A549 (cell line): ENCODE results near the gene CFAP100. TPM values are rescaled to one million over a fixed set of nuclear protein-coding genes. Genes with fewer than 3 reads are reported as not detected.

ENCODE experiments used
- ATAC-seq, 2 experiments: fragments of 200-7000 bp in 1 of 2; fragments of >200 bp in 1 of 2; cut with Nextera tagmentation in 1 of 2; cut with Tn5 transposase in 1 of 2; 3 replicates each; pipeline versions ENCODE4 v1.8.0 to v1.9.1; 2018 to 2020; ENCODE audit warnings: mild to moderate bottlenecking in 1 of 2, moderate library complexity in 1 of 2
- CTCF ChIA-PET: fragments of 300-600 bp; sonication (Branson Sonifier 250); formaldehyde crosslinking; extraction: SDS; loops from one replicate; lab custom pipeline; 2021; ENCODE audit warnings: antibody characterized with exemption, inconsistent platforms; lab: Yijun Ruan, JAX
- POLR2A ChIA-PET: fragments of 350-600 bp; formaldehyde crosslinking; extraction: SDS; loops from one replicate; lab custom pipeline; 2021; ENCODE audit warnings: antibody characterized with exemption, inconsistent platforms; lab: Yijun Ruan, JAX
- DNase-seq, 2 experiments: peaks; one replicate each; pipeline versions ENCODE4 v3.0.0 to v3.0.0-alpha.2; 2011 to 2016; ENCODE audit warnings: low read depth in 1 of 2, low spot score in 1 of 2
- FAIRE-seq: peaks from 2 replicates; lab custom pipeline; 2011; peaks lifted over from hg19 to GRCh38; lab: Jason Lieb, UNC
- H3K27ac ChIP-seq, 2 experiments: fragments of >200 bp; sonication (Bioruptor Twin); formaldehyde crosslinking; 3 replicates each; pipeline ENCODE4 v1.5.1; 2016 to 2017
- H3K4me1 ChIP-seq: fragments of >200 bp; sonication (Bioruptor Twin); formaldehyde crosslinking; 3 replicates; pipeline ENCODE4 v1.6.1; 2016
- H3K4me2 ChIP-seq: fragments of >200 bp; sonication (Bioruptor Twin); formaldehyde crosslinking; 3 replicates; pipeline ENCODE4 v1.6.1; 2016
- H3K4me3 ChIP-seq: fragments of >200 bp; sonication (Bioruptor Twin); formaldehyde crosslinking; 3 replicates; pipeline ENCODE4 v1.5.1; 2016
- H3K9me3 ChIP-seq: fragments of >200 bp; sonication (Bioruptor Twin); formaldehyde crosslinking; 3 replicates; pipeline ENCODE4 v1.6.1; 2016
- ATOH8 ChIP-seq: fragments of 250-450 bp; sonication (Bioruptor Pico); IDR thresholded peaks from 2 replicates; pipeline ENCODE4 v1.5.0; 2020; ENCODE audit warnings: low read depth, mild to moderate bottlenecking, moderate library complexity
- CBX2 ChIP-seq: fragments of 200-600 bp; sonication (generic); IDR thresholded peaks from 2 replicates; pipeline ENCODE4 v1.6.1; 2016; ENCODE audit warnings: low read depth, mild to moderate bottlenecking, borderline replicate concordance
- CBX8 ChIP-seq: fragments of 200-600 bp; sonication (generic); IDR thresholded peaks from 2 replicates; pipeline ENCODE4 v1.6.1; 2016
- CEBPB ChIP-seq, 2 experiments: fragments of >200 bp in 1 of 2; sonication (Bioruptor Twin) in 1 of 2; formaldehyde crosslinking in 1 of 2; IDR thresholded peaks; 2 replicates each; pipeline ENCODE4 v1.6.1; 2012 to 2016
- CHD2 ChIP-seq: fragments of 150-350 bp; IDR thresholded peaks from 2 replicates; pipeline ENCODE4 v1.6.1; 2014; ENCODE audit warnings: low read length; ENCODE audit not compliant: partially characterized antibody
- ESRRA ChIP-seq: fragments of 150-350 bp; IDR thresholded peaks from 2 replicates; pipeline ENCODE4 v1.6.1; 2014; ENCODE audit warnings: mild to moderate bottlenecking, low read length, borderline replicate concordance
- FOSB ChIP-seq: fragments of 250-450 bp; sonication (Bioruptor Pico); IDR thresholded peaks from 2 replicates; pipeline ENCODE4 v1.5.0; 2020; ENCODE audit warnings: mild to moderate bottlenecking, moderate library complexity
- GATA3 ChIP-seq: IDR thresholded peaks from 2 replicates; pipeline ENCODE4 v1.6.1; 2012; ENCODE audit warnings: borderline replicate concordance
- HDAC2 ChIP-seq: fragments of 200-600 bp; sonication (generic); IDR thresholded peaks from 2 replicates; pipeline ENCODE4 v1.6.1; 2016
- HEYL ChIP-seq: fragments of 250-450 bp; sonication (Bioruptor Pico); IDR thresholded peaks from 2 replicates; pipeline ENCODE4 v1.8.0; 2021; ENCODE audit warnings: mild to moderate bottlenecking, moderate library complexity
- JUN ChIP-seq, 2 experiments: fragments of >200 bp; sonication (Bioruptor Twin); formaldehyde crosslinking; IDR thresholded peaks; 2 replicates in 1 of 2; 3 replicates in 1 of 2; pipeline ENCODE4 v1.6.1; 2016 to 2017
- NPAS2 ChIP-seq: fragments of 250-450 bp; sonication (Bioruptor Pico); IDR thresholded peaks from 2 replicates; pipeline ENCODE4 v1.8.0; 2022; ENCODE audit warnings: mild to moderate bottlenecking, moderate library complexity, borderline replicate concordance
- POLR2A ChIP-seq: IDR thresholded peaks from 2 replicates; pipeline ENCODE4 v1.6.1; 2012; ENCODE audit warnings: mild to moderate bottlenecking, low read length
- POLR2AphosphoS2 ChIP-seq: conservative IDR thresholded peaks from 2 replicates; pipeline ENCODE4 v1.6.1; 2012; ENCODE audit warnings: low read length, improper control_type of control experiment, inconsistent platforms
- RAD21 ChIP-seq, 2 experiments: fragments of >200 bp in 1 of 2; sonication (Bioruptor Twin) in 1 of 2; formaldehyde crosslinking in 1 of 2; IDR thresholded peaks in 1 of 2; conservative IDR thresholded peaks in 1 of 2; 2 replicates in 1 of 2; 3 replicates in 1 of 2; pipeline ENCODE4 v1.6.1; 2012 to 2018; ENCODE audit warnings: inconsistent platforms in 1 of 2
- RARB ChIP-seq: fragments of 250-450 bp; sonication (Bioruptor Pico); IDR thresholded peaks from 2 replicates; pipeline ENCODE4 v1.8.0; 2021; ENCODE audit warnings: mild to moderate bottlenecking, moderate library complexity
- SREBF2 ChIP-seq: fragments of 450-650 bp; IDR thresholded peaks from 2 replicates; pipeline ENCODE4 v1.6.1; 2014; ENCODE audit warnings: mild to moderate bottlenecking, moderate library complexity
- TP53 ChIP-seq: fragments of 250-450 bp; sonication (Bioruptor Pico); IDR thresholded peaks from 2 replicates; pipeline ENCODE4 v1.5.0; 2021; ENCODE audit warnings: mild to moderate bottlenecking, moderate library complexity
- ZSCAN20 ChIP-seq: fragments of 250-450 bp; sonication (Bioruptor Pico); IDR thresholded peaks from 2 replicates; pipeline ENCODE4 v1.8.0; 2022; ENCODE audit warnings: mild to moderate bottlenecking, moderate library complexity
- WGBS: methylation state at CpG from one replicate; pipeline ENCODE4 v1.1.6; 2017; ENCODE audit errors: missing lambda C conversion rate; 5-methylcytosine and 5-hydroxymethylcytosine counted together
- polyA plus RNA-seq, 4 experiments: library from polyadenylated mRNA; depleted of rRNA in 3 of 4; stranded (reverse); fragments of >200 nt; fragmentation: RNase III in 1 of 4; extraction: RNeasy Plus Mini Kit Qiagen cat#74134 plus additional on column Dnase treatment in 1 of 4; gene quantifications; 2 replicates in 3 of 4; 3 replicates in 1 of 4; pipeline ENCODE4 v1.2.3, GENCODE V29; 2011 to 2017
- TF ChIP-seq, protein P1 (sequence below): IDR thresholded peaks from 2 replicates; pipeline ENCODE4 v1.6.1; 2012
- TF ChIP-seq, protein P2 (sequence below): fragments of 450-650 bp; IDR thresholded peaks from 2 replicates; pipeline ENCODE4 v1.6.1; 2014; ENCODE audit warnings: antibody characterized with exemption
- TF ChIP-seq, protein P3 (sequence below): fragments of >200 bp; sonication (Bioruptor Twin); formaldehyde crosslinking; IDR thresholded peaks from 3 replicates; pipeline ENCODE4 v1.6.1; 2016
- TF ChIP-seq, protein P4 (sequence below): IDR thresholded peaks from 2 replicates; pipeline ENCODE4 v1.6.1; 2012
- TF ChIP-seq, protein P5 (sequence below): IDR thresholded peaks from 2 replicates; pipeline ENCODE4 v1.6.1; 2012; ENCODE audit warnings: low read depth, borderline replicate concordance

CFAP100 gene
- polyA plus RNA-seq, 2 of the 4 experiments (the other 2 are of a cell fraction) = not detected

- peak overlapping the region; percentile 100 for H3K4me2 ChIP-seq
- no peak for DNase-seq
- peak in 1 of 2 experiments; percentile 14; a peak in 1 of 6 replicates for ATAC-seq
- TF ChIP-seq, protein P1, sequence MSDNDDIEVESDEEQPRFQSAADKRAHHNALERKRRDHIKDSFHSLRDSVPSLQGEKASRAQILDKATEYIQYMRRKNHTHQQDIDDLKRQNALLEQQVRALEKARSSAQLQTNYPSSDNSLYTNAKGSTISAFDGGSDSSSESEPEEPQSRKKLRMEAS = peak; percentile 1; the same call in 1 of the 2 replicates
- no peak for TF ChIP-seq CBX2
- H3K27ac ChIP-seq = peak overlapping the region; percentile 51 to 75; a peak in 4 of 6 replicates
- H3K4me1 ChIP-seq = no peaks in the 10 kb centered on the region
- WGBS = 54% methylated on average over 26 of the region's 100 CpGs
- peak overlapping the region; percentile 75 for H3K4me3 ChIP-seq
- H3K9me3 ChIP-seq = no peaks in the 10 kb centered on the region
- ChIA-PET POLR2A (no interaction called here), CTCF (interaction anchor here (1.0 kb wide), 1 partner anchor 110 kb away, joined by 3 read pairs; no protein-coding TSS in a partner anchor)
- FAIRE-seq = no peak
Observed at GRCh38 chr3:126356373-126357264, 38.1 kb upstream of the CFAP100 start.

DNA sequence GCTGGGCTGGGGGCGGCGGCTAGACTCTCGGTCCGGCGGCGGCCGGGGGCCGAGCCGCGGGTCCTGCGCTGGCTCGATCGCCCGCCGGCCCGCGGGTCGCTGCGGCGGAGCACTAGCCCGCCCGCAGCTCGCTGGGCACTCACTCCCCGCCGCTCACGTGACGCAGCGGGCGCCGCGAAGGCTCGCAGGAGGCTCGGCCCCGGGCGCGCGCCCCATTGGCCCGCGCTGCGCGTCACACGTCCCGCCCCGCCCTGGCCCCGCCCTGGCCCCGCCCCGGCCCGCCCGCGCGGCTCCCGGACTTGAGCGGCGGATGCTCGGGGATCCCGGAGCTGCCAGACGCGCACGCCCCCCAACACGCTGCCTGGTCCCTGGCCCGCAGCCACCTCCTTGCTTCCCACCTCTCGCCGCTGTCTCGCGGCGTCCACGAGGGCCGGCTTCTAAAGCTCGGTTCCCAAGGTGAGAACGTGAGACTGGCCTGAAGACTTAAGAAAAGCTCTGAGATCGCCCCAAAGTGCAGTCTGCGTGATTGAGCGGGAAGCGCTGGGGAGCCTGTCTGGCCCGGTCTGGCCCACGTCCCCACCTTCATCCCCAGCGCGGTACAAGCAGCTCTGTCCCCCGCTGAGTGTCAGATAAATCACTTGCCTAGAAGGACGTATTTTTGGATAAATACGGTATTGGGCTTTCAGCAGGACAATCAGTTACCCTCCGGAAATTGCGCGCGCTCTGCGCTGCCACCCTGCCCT is 37.2 kb upstream of the CFAP100 start, which contains the start of gene KLF15:
TSS of gene KLF15 (minus strand) at position 114 of the 743 bp plus-strand sequence. CDS start 4,486 bp downstream, outside the sequence.
- WGBS = 3% methylated on average over 5 of the region's 86 CpGs

GRCh38 chr3:126358038-126358815 is 36.5 kb upstream of the CFAP100 start:
- no peaks in the 10 kb centered on the region for H3K4me1 ChIP-seq
- no peaks in the 10 kb centered on the region for H3K9me3 ChIP-seq
- ATAC-seq (no peak), FAIRE-seq (no peak), DNase-seq (no peak)
- no peak overlapping the region; the same call in 2 of the 3 replicates for H3K4me3 ChIP-seq
- WGBS = 56% methylated on average over 11 of the region's 11 CpGs
- peak overlapping the region; percentile 100 for H3K4me2 ChIP-seq
- TF ChIP-seq CEBPB (IDR thresholded peaks at IDR 0.05) (no peak), JUN (IDR thresholded peaks at IDR 0.05) (no peak), FOSB (no peak), CBX8 (no peak), ZSCAN20 (no peak), POLR2A (no peak), TP53 (CRISPR knock-in tag) (no peak), POLR2AphosphoS2 (no peak), SREBF2 (no peak), GATA3 (no peak), NPAS2 (CRISPR knock-in tag) (no peak), CHD2 (no peak), RAD21 (conservative IDR thresholded peaks at IDR 0.05 in 1 of 2, IDR thresholded peaks at IDR 0.05 in 1 of 2) (no peak), ATOH8 (CRISPR knock-in tag) (no peak), RARB (CRISPR knock-in tag) (no peak), ESRRA (no peak), HDAC2 (no peak)
- TF ChIP-seq, protein P2, sequence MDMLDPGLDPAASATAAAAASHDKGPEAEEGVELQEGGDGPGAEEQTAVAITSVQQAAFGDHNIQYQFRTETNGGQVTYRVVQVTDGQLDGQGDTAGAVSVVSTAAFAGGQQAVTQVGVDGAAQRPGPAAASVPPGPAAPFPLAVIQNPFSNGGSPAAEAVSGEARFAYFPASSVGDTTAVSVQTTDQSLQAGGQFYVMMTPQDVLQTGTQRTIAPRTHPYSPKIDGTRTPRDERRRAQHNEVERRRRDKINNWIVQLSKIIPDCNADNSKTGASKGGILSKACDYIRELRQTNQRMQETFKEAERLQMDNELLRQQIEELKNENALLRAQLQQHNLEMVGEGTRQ = no peak
- TF ChIP-seq, protein P3, sequence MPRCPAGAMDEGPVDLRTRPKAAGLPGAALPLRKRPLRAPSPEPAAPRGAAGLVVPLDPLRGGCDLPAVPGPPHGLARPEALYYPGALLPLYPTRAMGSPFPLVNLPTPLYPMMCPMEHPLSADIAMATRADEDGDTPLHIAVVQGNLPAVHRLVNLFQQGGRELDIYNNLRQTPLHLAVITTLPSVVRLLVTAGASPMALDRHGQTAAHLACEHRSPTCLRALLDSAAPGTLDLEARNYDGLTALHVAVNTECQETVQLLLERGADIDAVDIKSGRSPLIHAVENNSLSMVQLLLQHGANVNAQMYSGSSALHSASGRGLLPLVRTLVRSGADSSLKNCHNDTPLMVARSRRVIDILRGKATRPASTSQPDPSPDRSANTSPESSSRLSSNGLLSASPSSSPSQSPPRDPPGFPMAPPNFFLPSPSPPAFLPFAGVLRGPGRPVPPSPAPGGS = no peak
- TF ChIP-seq, protein P4, sequence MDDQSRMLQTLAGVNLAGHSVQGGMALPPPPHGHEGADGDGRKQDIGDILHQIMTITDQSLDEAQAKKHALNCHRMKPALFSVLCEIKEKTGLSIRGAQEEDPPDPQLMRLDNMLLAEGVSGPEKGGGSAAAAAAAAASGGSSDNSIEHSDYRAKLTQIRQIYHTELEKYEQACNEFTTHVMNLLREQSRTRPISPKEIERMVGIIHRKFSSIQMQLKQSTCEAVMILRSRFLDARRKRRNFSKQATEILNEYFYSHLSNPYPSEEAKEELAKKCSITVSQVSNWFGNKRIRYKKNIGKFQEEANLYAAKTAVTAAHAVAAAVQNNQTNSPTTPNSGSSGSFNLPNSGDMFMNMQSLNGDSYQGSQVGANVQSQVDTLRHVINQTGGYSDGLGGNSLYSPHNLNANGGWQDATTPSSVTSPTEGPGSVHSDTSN = no peak
- no peak overlapping the region for H3K27ac ChIP-seq
- POLR2A ChIA-PET = no interaction called here
- CTCF ChIA-PET = interaction anchor here (1.0 kb wide), 2 partner anchors 8 to 112 kb away, joined by 3 read pairs; no protein-coding TSS in a partner anchor

More for the DNA sequence above, 37.2 kb upstream of the CFAP100 start, which contains the start of gene KLF15:
- Histone ChIP-seq H3K4me3 (peak within 1 kb of the TSS; percentile 75), H3K27ac (peak within 1 kb of the TSS; percentile 51 to 75; a peak in 4 of 6 replicates), H3K9me3 (no peaks in the 10 kb centered on the region), H3K4me2 (peak within 1 kb of the TSS; percentile 100), H3K4me1 (no peaks in the 10 kb centered on the region)
- ATAC-seq (peak; percentile 87 to 91), DNase-seq (peak; percentile 58 to 59), FAIRE-seq (no peak)
- POLR2A ChIA-PET = no interaction called here
- CTCF ChIA-PET = interaction anchor here (1.0 kb wide), 2 partner anchors 9 to 111 kb away, joined by 3 read pairs; no protein-coding TSS in a partner anchor
- TF ChIP-seq ESRRA (no peak), HEYL (CRISPR knock-in tag) (no peak), RARB (CRISPR knock-in tag) (no peak)
- TF ChIP-seq, protein P5, sequence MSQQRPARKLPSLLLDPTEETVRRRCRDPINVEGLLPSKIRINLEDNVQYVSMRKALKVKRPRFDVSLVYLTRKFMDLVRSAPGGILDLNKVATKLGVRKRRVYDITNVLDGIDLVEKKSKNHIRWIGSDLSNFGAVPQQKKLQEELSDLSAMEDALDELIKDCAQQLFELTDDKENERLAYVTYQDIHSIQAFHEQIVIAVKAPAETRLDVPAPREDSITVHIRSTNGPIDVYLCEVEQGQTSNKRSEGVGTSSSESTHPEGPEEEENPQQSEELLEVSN = no peak
